ENCODE data around the gene KRTAP4-2.
"Not testable (repeated sequence)": the region's sequence is repeated elsewhere in the genome, so short reads cannot be mapped to it uniquely, and the experiment has no call there.

KRTAP4-2 gene

DNA sequence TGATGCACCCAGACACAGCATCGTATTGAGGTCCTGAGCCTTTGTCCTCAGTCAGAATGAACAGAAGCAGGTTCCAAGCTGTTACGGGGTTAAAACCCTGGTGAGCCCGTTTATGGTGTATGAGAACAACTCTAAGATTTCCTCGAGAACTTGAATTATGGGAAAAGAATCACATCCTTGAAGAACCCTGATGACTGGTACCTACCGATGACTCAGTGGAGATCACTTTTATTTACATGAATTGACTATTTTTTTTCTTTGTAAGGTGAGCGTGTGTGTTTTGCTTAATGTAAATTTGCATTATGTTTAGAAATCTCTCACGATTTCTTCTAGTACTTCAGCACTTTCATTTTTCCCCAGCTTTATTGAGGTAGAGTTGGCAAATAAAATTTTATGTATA, 14.2 kb downstream of the KRTAP4-2 start:
- no peak for DNase-seq (ENCODE audit: low read depth)
- TF ChIP-seq, protein P1, sequence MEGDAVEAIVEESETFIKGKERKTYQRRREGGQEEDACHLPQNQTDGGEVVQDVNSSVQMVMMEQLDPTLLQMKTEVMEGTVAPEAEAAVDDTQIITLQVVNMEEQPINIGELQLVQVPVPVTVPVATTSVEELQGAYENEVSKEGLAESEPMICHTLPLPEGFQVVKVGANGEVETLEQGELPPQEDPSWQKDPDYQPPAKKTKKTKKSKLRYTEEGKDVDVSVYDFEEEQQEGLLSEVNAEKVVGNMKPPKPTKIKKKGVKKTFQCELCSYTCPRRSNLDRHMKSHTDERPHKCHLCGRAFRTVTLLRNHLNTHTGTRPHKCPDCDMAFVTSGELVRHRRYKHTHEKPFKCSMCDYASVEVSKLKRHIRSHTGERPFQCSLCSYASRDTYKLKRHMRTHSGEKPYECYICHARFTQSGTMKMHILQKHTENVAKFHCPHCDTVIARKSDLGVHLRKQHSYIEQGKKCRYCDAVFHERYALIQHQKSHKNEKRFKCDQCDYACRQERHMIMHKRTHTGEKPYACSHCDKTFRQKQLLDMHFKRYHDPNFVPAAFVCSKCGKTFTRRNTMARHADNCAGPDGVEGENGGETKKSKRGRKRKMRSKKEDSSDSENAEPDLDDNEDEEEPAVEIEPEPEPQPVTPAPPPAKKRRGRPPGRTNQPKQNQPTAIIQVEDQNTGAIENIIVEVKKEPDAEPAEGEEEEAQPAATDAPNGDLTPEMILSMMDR (IDR thresholded peaks at IDR 0.05; ENCODE audit: control insufficient read depth, extremely low read depth, insufficient read depth) = no peak
- no peak overlapping the region for H3K4me3 ChIP-seq (ENCODE audit: low read depth, low read length)

DNA sequence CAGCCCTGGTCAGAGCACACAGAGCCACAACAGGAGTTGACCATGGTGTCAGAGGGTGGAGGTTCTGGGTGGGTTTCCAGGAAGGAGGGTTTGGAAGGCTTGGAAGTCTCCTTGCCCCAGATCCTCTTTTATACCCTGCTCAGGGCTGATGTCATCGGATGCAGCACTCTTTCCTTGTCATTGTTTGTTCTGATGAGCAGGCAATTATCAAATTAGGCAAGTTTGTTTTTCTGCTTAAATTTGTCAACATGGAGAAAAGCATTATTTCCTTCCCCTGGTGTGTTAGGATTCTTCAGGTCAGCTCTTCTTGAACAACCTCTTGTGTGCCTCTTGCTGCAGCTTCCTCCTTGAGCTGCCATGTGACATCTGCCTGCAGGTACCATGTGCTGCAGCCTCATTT, 17.4 kb downstream of the KRTAP4-2 start, which contains the start of gene KRTAP4-4:
KRTAP4-4 (minus strand) TSS at position 101 of the 400 bp plus-strand sequence; CDS start at position 44, 57 bp downstream.
- no peak within 1 kb of the TSS for H3K4me3 ChIP-seq (ENCODE audit: low read depth, low read length)
- TF ChIP-seq, protein P1 (IDR thresholded peaks at IDR 0.05; ENCODE audit: control insufficient read depth, extremely low read depth, insufficient read depth) = no peak
- no peak for DNase-seq (ENCODE audit: low read depth)

DNA sequence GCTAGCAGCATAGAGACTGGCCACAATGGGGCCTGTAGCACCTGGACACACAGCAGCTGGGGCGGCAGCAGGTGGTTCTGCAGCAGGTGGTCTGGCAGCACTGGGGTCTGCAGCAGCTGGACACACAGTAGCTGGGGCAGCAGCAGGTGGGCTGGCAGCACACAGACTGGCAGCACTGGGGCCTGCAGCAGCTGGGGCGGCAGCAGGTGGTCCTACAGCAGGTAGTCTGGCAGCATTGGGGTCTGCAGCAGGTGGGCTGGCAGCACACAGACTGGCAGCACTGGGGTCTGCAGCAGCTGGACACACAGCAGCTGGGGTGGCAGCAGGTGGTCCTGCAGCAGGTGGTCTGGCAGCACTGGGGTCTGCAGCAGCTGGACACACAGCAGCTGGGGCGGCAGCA, 17.8 kb downstream of the KRTAP4-2 start:
- not testable (repeated sequence) for H3K4me3 ChIP-seq (ENCODE audit: low read depth, low read length); DNase-seq (ENCODE audit: low read depth)

DNA sequence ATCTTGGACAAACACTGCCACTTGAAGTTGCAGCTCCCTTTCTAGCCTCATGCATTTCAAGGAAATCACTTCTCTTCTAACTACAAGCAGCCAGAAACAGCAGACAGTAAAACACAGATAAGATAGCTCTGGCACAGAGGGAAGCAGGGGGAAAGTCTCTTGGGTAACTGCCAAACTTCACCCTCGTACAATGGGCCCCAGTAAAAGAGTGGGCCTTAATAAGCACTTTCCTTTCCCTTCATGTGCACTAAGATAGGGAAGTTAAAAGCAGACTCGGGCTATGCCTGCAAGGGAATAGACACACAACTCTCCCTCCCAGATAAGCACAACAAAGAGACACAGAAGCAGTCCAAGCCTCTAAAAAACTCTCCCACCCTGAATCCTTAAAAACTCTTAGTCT, 24.2 kb downstream of the KRTAP4-2 start:
- H3K4me3 ChIP-seq (ENCODE audit: low read depth, low read length) = no peak overlapping the region
- TF ChIP-seq, protein P1 (IDR thresholded peaks at IDR 0.05; ENCODE audit: control insufficient read depth, extremely low read depth, insufficient read depth) = no peak
- DNase-seq (ENCODE audit: low read depth) = no peak

DNA sequence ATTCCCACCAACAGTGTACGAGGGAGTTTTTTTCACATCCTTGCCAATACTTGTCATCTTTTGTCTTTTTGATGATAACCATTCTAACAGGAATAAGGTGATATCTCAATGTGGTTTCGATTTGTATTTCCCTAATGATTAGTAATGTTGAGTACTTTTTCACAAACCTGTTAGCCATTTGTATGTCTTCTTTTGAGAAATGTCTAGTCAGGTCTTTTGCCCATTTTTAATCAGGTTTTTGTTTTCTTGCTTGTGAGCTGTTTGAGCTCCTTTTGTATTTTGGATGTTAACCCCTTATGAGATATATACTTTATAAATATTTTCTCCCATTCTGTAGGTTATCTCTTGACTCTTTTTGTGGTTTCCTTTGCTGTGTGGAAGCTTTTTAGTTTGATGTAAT, 26.5 kb downstream of the KRTAP4-2 start:
- no peak overlapping the region for H3K4me3 ChIP-seq (ENCODE audit: low read depth, low read length)
- DNase-seq (ENCODE audit: low read depth) = no peak
- TF ChIP-seq, protein P1 (IDR thresholded peaks at IDR 0.05; ENCODE audit: control insufficient read depth, extremely low read depth, insufficient read depth) = no peak

DNA sequence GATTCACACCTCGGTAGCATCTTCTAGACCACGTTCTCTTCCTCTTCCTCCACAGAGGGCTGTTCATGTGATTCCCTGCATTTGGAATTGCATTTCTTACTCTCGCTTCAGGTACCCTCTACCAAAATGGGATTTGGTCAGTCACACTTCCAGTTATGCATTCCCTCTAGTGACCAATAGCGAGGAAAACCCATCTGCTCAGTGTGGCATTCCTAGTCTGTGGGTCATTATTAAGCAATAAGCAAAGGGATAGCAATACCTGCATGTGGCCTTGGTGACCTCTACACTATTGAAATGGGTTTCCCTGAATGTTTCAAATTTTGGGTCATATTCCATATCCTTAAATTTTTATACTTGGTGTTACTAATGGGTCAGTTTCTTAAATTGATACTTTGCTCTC, 28.0 kb downstream of the KRTAP4-2 start:
- no peak for DNase-seq (ENCODE audit: low read depth)
- H3K4me3 ChIP-seq (ENCODE audit: low read depth, low read length) = no peak overlapping the region
- TF ChIP-seq, protein P1 (IDR thresholded peaks at IDR 0.05; ENCODE audit: control insufficient read depth, extremely low read depth, insufficient read depth) = no peak

DNA sequence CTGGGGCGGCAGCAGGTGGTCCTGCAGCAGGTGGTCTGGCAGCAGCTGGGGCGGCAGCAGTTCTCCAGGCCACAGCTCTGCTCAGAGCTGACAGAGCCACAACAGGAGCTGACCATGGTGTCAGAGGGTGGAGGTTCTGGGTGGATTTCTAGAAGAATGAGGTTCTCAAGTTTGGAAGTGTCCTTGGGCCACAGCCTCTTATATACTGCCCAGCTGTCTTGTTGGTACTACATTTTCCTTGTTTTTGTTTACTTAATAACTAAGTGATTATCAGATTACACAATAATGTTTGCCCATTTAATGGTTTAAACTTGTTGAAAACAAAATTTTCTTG, 28.4 kb downstream of the KRTAP4-2 start, which contains the start of gene KRTAP4-5:
KRTAP4-5 (minus strand) TSS at position 174 of the 334 bp plus-strand sequence; CDS start at position 116, 58 bp downstream.
- no peak for DNase-seq (ENCODE audit: low read depth)
- TF ChIP-seq, protein P1 (IDR thresholded peaks at IDR 0.05; ENCODE audit: control insufficient read depth, extremely low read depth, insufficient read depth) = no peak

DNA sequence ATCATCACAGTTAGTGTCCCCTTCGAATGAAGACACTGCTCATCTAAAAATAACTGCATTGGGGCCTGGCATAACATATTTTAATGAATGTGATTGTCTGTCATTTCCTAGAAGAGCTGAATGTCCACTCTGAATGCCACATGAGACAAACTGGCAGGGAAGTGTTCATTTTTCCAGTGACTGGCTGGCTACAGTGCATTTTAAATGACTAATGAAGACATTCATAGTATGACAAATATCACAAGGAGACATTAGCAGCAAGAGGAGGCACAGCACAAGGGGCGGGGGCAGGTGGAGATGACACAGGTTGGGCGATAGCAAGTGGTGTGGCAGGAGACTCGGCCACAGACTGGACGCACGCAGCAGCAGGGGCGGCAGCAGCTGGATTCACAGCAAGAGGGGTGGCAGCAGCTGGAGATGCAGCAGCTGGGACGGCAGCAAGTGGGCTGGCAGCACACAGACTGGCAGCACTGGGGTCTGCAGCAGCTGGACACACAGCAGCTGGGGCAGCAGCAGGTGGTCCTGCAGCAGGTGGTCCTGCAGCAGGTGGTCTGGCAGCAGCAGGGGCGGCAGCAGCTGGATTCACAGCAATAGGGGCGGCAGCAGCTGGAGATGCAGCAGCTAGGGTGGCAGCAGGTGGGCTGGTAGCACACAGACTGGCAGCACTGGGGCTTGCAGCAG, 28.9 kb downstream of the KRTAP4-2 start:
- DNase-seq (ENCODE audit: low read depth); H3K4me3 ChIP-seq (ENCODE audit: low read depth, low read length): not testable (repeated sequence)

More for the DNA sequence above, 28.4 kb downstream of the KRTAP4-2 start, which contains the start of gene KRTAP4-5:
- H3K4me3 ChIP-seq (ENCODE audit: low read depth, low read length) = no peak within 1 kb of the TSS
